Measurements from ENCODE around the gene FBXL2. TPM values are rescaled to one million over a fixed set of nuclear protein-coding genes. Genes with fewer than 3 reads are reported as not detected.

Gene FBXL2
- total RNA-seq, 1 experiment from 2014 or later, result 15.8 TPM

- no peak overlapping the region for H3K27ac ChIP-seq
- intact Hi-C loops (cut with micrococcal nuclease; ENCODE audit: unreplicated experiment), result no loop called here
- no peaks in the 10 kb centered on the region for H3K79me2 ChIP-seq (ENCODE audit: low read depth)
- no peak overlapping the region for H3K4me2 ChIP-seq
- no peak overlapping the region for H3K4me3 ChIP-seq
- TF ChIP-seq EZH2 (IDR thresholded peaks at IDR 0.05; ENCODE audit: low read depth) (no peak), CTCF (conservative IDR thresholded peaks at IDR 0.05) (no peak)
- no TSS peak for BruUV-seq (replicated peaks)
- H2AFZ ChIP-seq, result no peak overlapping the region
- H3K9me3 ChIP-seq (ENCODE audit: insufficient read depth, low read depth), result no peaks in the 10 kb centered on the region
- no peaks in the 10 kb centered on the region for H3K9me2 ChIP-seq (ENCODE audit: insufficient read depth)
- CTCF ChIA-PET, result no interaction called here
- H3K4me1 ChIP-seq (replicated peaks; ENCODE audit: insufficient read depth), result no peaks in the 10 kb centered on the region
- POLR2A ChIA-PET (ENCODE audit: unreplicated experiment), result interaction anchor here (0.7 kb wide), 1 partner anchor 87 kb away, joined by 4 read pairs; no protein-coding TSS in a partner anchor
- no peaks in the 10 kb centered on the region for H3K27me3 ChIP-seq (ENCODE audit: insufficient read depth, low read depth)
- H3K36me3 ChIP-seq (ENCODE audit: low read depth), result no peaks in the 10 kb centered on the region
- no peak for DNase-seq
- no peaks in the 10 kb centered on the region for H3F3A ChIP-seq (ENCODE audit: insufficient read depth, low read depth)
- no peaks in the 10 kb centered on the region for H4K20me1 ChIP-seq (ENCODE audit: insufficient read depth)
Measured at GRCh38 chr3:33386631-33387030, 109.4 kb downstream of the FBXL2 start.

GRCh38 chr3:33388374-33389100, 111.3 kb downstream of the FBXL2 start:
- H3K4me3 ChIP-seq, result no peak overlapping the region
- H4K20me1 ChIP-seq (ENCODE audit: insufficient read depth), result no peaks in the 10 kb centered on the region
- H2AFZ ChIP-seq, result no peak overlapping the region
- CTCF ChIA-PET, result no interaction called here
- no peaks in the 10 kb centered on the region for H3K9me2 ChIP-seq (ENCODE audit: insufficient read depth)
- no peak for TF ChIP-seq EZH2 (IDR thresholded peaks at IDR 0.05; ENCODE audit: low read depth)
- no peak for TF ChIP-seq CTCF (conservative IDR thresholded peaks at IDR 0.05)
- no TSS peak for BruUV-seq (replicated peaks)
- no peaks in the 10 kb centered on the region for H3K79me2 ChIP-seq (ENCODE audit: low read depth)
- POLR2A ChIA-PET (ENCODE audit: unreplicated experiment), result no interaction called here
- H3K27ac ChIP-seq, result no peak overlapping the region
- H3K36me3 ChIP-seq (ENCODE audit: low read depth), result peaks cover 7% of the 10 kb centered on the region; the same call in 1 of the 2 replicates
- no peak overlapping the region for H3K4me2 ChIP-seq
- no peak for DNase-seq
- no peaks in the 10 kb centered on the region for H3K9me3 ChIP-seq (ENCODE audit: insufficient read depth, low read depth)
- peaks cover 13% of the 10 kb centered on the region for H3K4me1 ChIP-seq (replicated peaks; ENCODE audit: insufficient read depth)
- intact Hi-C loops (cut with micrococcal nuclease; ENCODE audit: unreplicated experiment), result no loop called here
- no peaks in the 10 kb centered on the region for H3K27me3 ChIP-seq (ENCODE audit: insufficient read depth, low read depth)
- H3F3A ChIP-seq (ENCODE audit: insufficient read depth, low read depth), result peaks cover 7% of the 10 kb centered on the region; the same call in 1 of the 2 replicates

- H3K4me1 ChIP-seq (replicated peaks; ENCODE audit: insufficient read depth), result peaks cover 15% of the 10 kb centered on the region
- CTCF ChIA-PET, result no interaction called here
- intact Hi-C loops (cut with micrococcal nuclease; ENCODE audit: unreplicated experiment), result loop anchor here (10.0 kb wide), 1 partner anchor 325 kb away; the partner anchor contains the start of gene CLASP2
Measured at GRCh38 chr3:33389908-33390307, 112.7 kb downstream of the FBXL2 start.

More at GRCh38 chr3:33389908-33390307, 112.7 kb downstream of the FBXL2 start:
- Histone ChIP-seq H2AFZ (no peak overlapping the region), H3K4me2 (no peak overlapping the region), H3K36me3 (ENCODE audit: low read depth) (peaks cover 7% of the 10 kb centered on the region; the same call in 1 of the 2 replicates), H3K79me2 (ENCODE audit: low read depth) (no peaks in the 10 kb centered on the region), H3K4me3 (no peak overlapping the region), H3K27me3 (ENCODE audit: insufficient read depth, low read depth) (no peaks in the 10 kb centered on the region), H3F3A (ENCODE audit: insufficient read depth, low read depth) (peaks cover 7% of the 10 kb centered on the region; the same call in 1 of the 2 replicates), H4K20me1 (ENCODE audit: insufficient read depth) (no peaks in the 10 kb centered on the region), H3K9me3 (ENCODE audit: insufficient read depth, low read depth) (no peaks in the 10 kb centered on the region), H3K9me2 (ENCODE audit: insufficient read depth) (no peaks in the 10 kb centered on the region), H3K27ac (no peak overlapping the region)
- POLR2A ChIA-PET (ENCODE audit: unreplicated experiment), result no interaction called here
- no TSS peak for BruUV-seq (replicated peaks)
- no peak for TF ChIP-seq CTCF (conservative IDR thresholded peaks at IDR 0.05)
- TF ChIP-seq EZH2 (IDR thresholded peaks at IDR 0.05; ENCODE audit: low read depth), result no peak
- DNase-seq, result no peak

Measured in PC-9 (cell line).